ENCODE data around the gene CYP17A1. TPM values are rescaled to one million over a fixed set of nuclear protein-coding genes. Genes with fewer than 3 reads are reported as not detected.

Gene CYP17A1
- total RNA-seq, 2 experiments from 2014 or later, result not detected

GRCh38 chr10:102785818-102786217 is 51.4 kb downstream of the CYP17A1 start:
- intact Hi-C loops (cut with DNase I, micrococcal nuclease), result no loop called here
- Histone ChIP-seq H3K4me1 (ENCODE audit: insufficient read depth, low read length) (peaks cover 20% of the 10 kb centered on the region), H3K36me3 (ENCODE audit: insufficient read depth, low read length) (peaks cover 7% of the 10 kb centered on the region), H3K4me3 (ENCODE audit: low read length) (no peak overlapping the region), H3K27me3 (ENCODE audit: control insufficient read depth in 1 of 2, insufficient read depth in 2 of 2, low read length in 2 of 2) (no peaks in the 10 kb centered on the region), H3K27ac (ENCODE audit: low read depth in 1 of 2, low read length in 2 of 2) (no peak overlapping the region), H3K9me3 (ENCODE audit: control insufficient read depth in 1 of 2, insufficient read depth in 1 of 2, low read length in 2 of 2) (no peaks in the 10 kb centered on the region)
- ATAC-seq (ENCODE audit: poor library complexity) (no peak), DNase-seq (peak in 3 of 14 experiments; percentile 15 to 60 (median 49))
- ChIA-PET CTCF (no interaction called here), POLR2A (interaction anchor here (0.6 kb wide), 1 partner anchor 19 kb away, joined by 3 read pairs; no protein-coding TSS in a partner anchor)
- Mint-ChIP-seq H3K27me3 (no peaks in the 10 kb centered on the region), H3K4me1 (ENCODE audit: low read depth) (peaks cover 39% of the 10 kb centered on the region), H3K4me3 (no peak overlapping the region), H3K9me3 (peaks cover 8% of the 10 kb centered on the region), H3K27ac (peak overlapping the region; percentile 45), H3K36me3 (ENCODE audit: low read depth) (peaks cover 28% of the 10 kb centered on the region)
- no peak for TF ChIP-seq CTCF (IDR thresholded peaks at IDR 0.05)

- no peak overlapping the region for H3K27ac ChIP-seq (ENCODE audit: low read depth in 1 of 2, low read length in 2 of 2)
- H3K4me1 ChIP-seq (ENCODE audit: insufficient read depth, low read length), result peaks cover 26% of the 10 kb centered on the region
- H3K4me3 ChIP-seq (ENCODE audit: low read length), result no peak overlapping the region
- ATAC-seq (ENCODE audit: poor library complexity) (no peak), DNase-seq (no peak)
- H3K4me3 Mint-ChIP-seq, result no peak overlapping the region
- CTCF ChIA-PET, result interaction anchor here (0.5 to 1.0 kb wide), 2 partner anchors 301 to 707 kb away, joined by 3 to 4 read pairs; no protein-coding TSS in a partner anchor
- POLR2A ChIA-PET, result no interaction called here
- no peak for TF ChIP-seq CTCF (IDR thresholded peaks at IDR 0.05)
- H3K4me1 Mint-ChIP-seq (ENCODE audit: low read depth), result peaks cover 55% of the 10 kb centered on the region
- H3K36me3 ChIP-seq (ENCODE audit: insufficient read depth, low read length), result peaks cover 7% of the 10 kb centered on the region
- no peaks in the 10 kb centered on the region for H3K27me3 ChIP-seq (ENCODE audit: control insufficient read depth in 1 of 2, insufficient read depth in 2 of 2, low read length in 2 of 2)
- no peaks in the 10 kb centered on the region for H3K9me3 Mint-ChIP-seq
- intact Hi-C loops (cut with DNase I, micrococcal nuclease), result no loop called here
- no peaks in the 10 kb centered on the region for H3K9me3 ChIP-seq (ENCODE audit: control insufficient read depth in 1 of 2, insufficient read depth in 1 of 2, low read length in 2 of 2)
- H3K36me3 Mint-ChIP-seq (ENCODE audit: low read depth), result peaks cover 30% of the 10 kb centered on the region
- H3K27ac Mint-ChIP-seq, result peak overlapping the region; percentile 38
- no peaks in the 10 kb centered on the region for H3K27me3 Mint-ChIP-seq
Observed at GRCh38 chr10:102783568-102783967, 53.6 kb downstream of the CYP17A1 start.

GRCh38 chr10:102782673-102783551 is 54.3 kb downstream of the CYP17A1 start:
- peaks cover 62% of the 10 kb centered on the region for H3K4me1 Mint-ChIP-seq (ENCODE audit: low read depth)
- no peak overlapping the region for H3K27ac ChIP-seq (ENCODE audit: low read depth in 1 of 2, low read length in 2 of 2)
- TF ChIP-seq CTCF (IDR thresholded peaks at IDR 0.05), result no peak
- no peaks in the 10 kb centered on the region for H3K27me3 Mint-ChIP-seq
- H3K9me3 ChIP-seq (ENCODE audit: control insufficient read depth in 1 of 2, insufficient read depth in 1 of 2, low read length in 2 of 2), result no peaks in the 10 kb centered on the region
- POLR2A ChIA-PET, result no interaction called here
- peak overlapping the region; percentile 40 for H3K27ac Mint-ChIP-seq
- ATAC-seq (ENCODE audit: poor library complexity) (no peak), DNase-seq (no peak)
- intact Hi-C loops (cut with DNase I, micrococcal nuclease), result no loop called here
- peaks cover 33% of the 10 kb centered on the region for H3K36me3 Mint-ChIP-seq (ENCODE audit: low read depth)
- H3K9me3 Mint-ChIP-seq, result no peaks in the 10 kb centered on the region
- H3K4me3 Mint-ChIP-seq, result no peak overlapping the region
- H3K27me3 ChIP-seq (ENCODE audit: control insufficient read depth in 1 of 2, insufficient read depth in 2 of 2, low read length in 2 of 2), result no peaks in the 10 kb centered on the region
- no peak overlapping the region for H3K4me3 ChIP-seq (ENCODE audit: low read length)
- H3K36me3 ChIP-seq (ENCODE audit: insufficient read depth, low read length), result peaks cover 7% of the 10 kb centered on the region
- peaks cover 26% of the 10 kb centered on the region for H3K4me1 ChIP-seq (ENCODE audit: insufficient read depth, low read length)
- CTCF ChIA-PET, result interaction anchor here (0.5 kb wide), 1 partner anchor 706 kb away, joined by 4 read pairs; no protein-coding TSS in a partner anchor

Data from CD4-positive, alpha-beta T cell (primary cell).